NCI-H446 (cell line): ENCODE measurements around the gene MYPN.
"Not testable (repeated sequence)": the region's sequence is repeated elsewhere in the genome, so short reads cannot be mapped to it uniquely, and the experiment has no call there.

Source experiments
- DNase-seq, 2 experiments: peaks; one replicate each; lab custom pipeline; 2025; lab: John Stamatoyannopoulos, UW

The MYPN gene

DNA sequence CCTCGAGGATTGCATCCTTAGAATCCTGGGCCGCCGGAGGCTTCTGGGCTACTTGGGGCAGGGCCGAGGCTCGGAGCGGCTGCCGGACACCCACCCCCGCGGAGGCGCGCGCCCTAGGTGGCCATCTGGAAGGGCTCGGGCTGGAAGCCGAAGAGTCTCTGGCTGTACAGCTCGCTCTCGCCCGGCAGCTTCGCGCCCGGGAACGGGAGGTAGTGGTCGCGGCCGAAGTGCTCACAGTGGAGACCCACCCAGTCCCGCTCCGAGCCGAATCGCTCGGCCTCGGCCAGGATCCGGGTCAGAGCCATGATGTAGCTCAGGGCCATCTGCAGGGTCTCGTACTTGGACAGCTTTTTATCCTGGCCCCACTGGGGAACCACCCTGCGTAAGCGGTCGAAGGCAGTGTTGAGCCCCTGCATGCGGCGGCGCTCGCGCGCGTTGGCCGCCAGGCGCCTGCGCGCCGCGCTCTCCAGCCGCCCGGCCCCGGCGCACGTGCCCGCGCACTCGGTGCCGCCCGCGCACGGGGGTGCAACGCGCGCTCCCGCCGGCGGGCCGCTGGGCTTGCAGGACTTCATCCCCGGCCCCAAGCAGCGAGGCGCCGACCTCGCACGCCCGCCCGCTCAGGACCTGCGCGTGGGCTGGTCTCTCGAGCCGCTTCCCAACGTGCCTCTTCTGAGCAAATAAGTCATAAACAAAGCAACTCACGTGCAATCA, 122.0 kb downstream of the MYPN start:
- peak; percentile 29 to 62 for DNase-seq

DNA sequence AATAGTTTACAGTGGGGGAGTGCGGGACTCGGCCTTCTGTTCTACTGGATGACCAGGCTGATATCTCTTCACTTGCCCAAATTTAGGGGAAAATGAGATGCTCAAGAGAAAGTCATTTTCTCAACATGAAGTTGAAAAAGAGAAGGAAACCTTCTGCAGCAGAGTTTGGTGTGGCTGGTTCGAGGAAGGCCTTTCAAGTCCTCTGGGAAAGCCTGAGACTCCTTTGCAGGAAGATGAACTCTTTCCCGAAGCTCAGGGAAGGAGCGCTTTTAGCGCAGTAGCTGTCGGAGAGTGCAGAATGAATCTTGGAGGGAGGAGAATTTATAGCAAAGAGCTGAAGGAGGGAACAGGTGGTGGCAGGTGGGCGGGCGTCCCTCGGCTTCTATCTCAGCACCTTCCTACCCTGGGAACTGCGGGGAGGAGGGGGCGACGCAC, 122.5 kb downstream of the MYPN start, which contains the start of gene ATOH7:
Gene ATOH7 (minus strand): TSS at position 297 of the 435 bp plus-strand sequence. CDS start 436 bp downstream, outside the sequence.
- no peak for DNase-seq

DNA sequence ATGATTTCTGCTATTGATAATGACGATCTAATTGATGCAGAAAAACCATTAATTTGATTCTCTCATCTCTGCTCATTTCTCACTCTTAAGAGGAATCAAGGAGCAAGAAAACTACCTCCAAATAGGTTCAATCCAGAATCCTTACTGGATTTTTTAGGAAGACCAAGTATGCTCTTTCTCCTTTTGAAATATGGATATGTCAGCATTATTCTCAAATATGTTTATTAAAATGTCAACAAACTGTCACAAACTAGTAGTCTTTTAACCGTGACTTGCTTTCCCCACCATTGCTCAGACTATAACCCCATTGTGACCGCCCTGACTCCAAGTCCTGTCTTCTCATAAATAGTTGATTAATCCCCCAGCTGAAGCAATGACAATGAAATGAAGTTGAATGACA, 123.8 kb downstream of the MYPN start:
- DNase-seq = no peak

DNA sequence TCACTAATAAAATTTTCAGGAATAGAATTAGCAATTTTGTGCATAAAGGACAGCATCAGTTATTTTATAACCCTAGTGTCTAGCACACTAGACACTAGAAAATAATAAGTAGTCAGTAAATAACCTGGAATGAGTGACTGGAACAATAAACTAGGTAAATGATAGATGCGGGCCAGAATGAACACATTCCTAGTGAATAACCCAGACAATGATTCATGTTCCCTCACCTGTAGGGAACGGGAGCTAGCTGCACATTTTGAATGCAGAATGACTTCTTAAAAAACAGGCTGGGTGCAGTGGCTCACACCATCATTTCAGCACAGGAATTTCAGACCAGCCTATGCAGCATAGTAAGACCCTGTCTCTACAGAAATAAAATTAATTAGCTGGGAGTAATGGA, 125.8 kb downstream of the MYPN start:
- no peak for DNase-seq

DNA sequence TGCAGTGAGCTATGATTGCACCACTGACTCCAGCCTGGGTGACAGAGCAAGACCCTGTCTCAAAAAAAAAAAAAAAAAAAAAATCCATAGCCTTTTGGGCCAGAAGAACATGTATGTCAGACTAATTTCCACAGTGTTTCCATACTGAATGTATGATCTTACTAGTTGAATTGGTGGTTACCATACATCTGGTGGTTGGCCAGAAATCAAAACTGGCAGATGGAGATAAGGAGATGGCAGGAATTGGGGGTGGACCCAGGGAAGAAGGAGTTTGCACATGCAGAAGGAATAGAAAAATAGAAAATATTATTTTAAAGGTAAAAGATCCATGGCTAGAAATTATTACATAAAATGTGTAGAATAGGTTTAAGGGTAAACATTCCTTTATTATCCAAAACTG, 126.3 kb downstream of the MYPN start:
- DNase-seq = peak in 1 of 2 experiments; percentile 7

DNA sequence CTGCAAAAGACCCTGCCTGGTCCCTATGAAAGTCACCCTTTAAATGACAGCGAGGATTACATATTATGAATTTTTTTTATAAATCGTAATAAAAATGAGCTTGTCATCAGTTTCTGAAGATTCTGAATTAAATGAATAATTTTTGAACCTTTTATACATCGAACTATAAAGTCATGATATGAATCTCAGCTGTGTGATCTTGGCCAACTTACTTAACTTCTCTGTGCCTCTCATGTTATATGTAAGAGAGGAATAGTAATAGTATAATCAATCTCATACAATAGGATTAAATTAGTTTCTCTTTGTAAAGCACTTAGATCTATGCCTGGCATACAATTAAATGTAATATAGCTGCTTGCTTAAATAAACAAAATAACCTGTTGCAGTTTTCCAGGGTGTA, 127.9 kb downstream of the MYPN start:
- no peak for DNase-seq

DNA sequence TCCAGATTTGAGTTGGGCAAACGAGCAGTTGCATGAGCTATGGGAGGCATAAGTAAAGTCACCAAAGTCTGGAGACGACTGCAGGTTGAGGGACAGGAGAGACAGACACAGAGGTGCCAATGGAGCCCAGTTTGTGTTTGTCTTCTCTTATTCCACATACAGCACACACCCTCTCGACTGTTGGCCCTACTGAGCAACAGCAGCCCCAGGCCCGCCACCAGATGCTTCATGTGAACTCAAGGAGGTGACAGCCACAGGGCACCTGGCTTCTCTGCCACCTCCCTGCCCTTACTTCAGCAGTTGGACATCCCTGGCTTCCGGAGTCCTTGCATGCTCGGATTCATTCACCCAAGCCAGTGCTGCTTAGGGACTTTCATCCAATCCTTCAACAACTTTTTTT, 129.1 kb downstream of the MYPN start:
- DNase-seq = no peak

DNA sequence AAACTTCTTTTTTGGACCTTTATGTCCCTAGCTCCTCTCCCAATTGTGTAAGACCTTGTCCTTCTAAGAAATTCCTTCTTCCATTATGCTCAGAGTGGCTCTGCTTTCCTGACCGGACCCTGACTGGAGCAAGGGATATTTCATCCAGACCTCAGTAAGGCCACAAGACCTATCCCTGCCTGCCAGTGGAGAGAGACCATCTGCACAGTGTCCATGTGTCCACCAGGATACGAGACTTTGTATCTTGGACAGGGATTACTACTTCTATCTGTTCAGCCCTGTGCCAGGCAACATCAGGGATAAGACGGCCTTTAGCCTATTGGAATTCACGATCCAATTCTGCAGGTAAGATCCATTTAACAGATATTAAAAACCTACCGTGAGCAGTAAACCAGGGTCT, 129.8 kb downstream of the MYPN start:
- DNase-seq = no peak

DNA sequence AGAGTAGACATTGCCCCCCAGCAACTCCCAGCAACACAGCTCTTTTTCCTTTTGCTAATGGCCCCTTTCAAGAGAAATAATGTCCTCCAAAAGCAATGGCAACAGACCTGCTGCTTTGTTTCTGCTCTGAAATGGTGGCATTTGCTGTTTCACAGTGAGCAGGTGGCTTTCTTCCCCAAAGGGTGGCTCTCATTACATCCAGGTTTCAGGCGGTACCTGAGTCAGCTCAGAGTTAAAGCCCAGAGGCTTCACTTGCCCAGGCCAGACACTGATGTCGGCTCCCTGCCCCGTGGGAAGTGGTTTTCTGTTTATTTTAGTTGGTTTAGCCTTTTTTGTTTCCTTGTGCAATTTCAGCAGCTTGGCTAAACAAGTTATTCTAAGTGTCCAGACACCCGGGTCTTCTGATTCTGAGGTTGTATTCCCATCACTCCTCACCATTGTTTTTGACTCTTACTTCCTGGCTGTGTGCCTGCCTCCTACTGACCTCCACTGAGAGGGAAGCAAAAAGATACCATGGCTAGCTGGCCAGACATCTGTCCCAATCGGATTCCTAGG, 130.4 kb downstream of the MYPN start:
- DNase-seq = no peak

DNA sequence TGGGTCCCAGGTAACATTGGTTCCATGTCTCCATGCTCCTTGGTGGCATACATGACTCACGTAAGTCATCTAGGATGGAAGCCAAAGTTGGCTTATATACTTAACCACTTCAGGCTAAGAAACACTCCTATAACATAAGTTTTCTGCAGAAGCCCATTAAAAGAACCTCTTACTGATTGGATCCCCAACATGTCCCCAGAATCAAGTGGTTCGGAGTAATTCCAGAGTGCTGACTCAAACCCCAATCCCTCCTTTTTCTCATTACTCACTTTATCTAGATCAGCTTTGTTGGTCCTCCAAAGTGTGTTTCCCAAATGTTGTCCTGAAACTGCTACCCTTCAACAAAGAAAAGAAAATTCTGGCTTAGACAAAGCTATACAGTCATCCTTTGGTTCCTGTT, 132.8 kb downstream of the MYPN start:
- no peak for DNase-seq

DNA sequence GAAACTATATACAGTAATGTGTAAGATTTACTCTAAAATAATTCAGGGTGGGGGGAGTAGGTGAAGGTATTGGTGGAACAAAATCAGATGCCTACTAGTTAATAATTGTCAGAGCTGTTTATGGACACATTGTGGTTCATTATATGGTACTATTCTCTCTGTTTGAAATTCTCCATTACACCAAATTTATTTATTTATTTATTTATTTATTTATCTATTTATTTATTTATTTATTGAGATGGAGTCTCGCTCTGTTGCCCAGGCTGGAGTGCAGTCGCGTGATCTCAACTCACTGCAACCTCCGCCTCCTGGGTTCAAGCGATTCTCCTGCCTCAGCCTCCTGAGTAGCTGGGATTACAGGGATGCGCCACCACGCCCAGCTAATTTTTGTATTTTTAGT, 137.1 kb downstream of the MYPN start:
- DNase-seq = not testable (repeated sequence)

DNA sequence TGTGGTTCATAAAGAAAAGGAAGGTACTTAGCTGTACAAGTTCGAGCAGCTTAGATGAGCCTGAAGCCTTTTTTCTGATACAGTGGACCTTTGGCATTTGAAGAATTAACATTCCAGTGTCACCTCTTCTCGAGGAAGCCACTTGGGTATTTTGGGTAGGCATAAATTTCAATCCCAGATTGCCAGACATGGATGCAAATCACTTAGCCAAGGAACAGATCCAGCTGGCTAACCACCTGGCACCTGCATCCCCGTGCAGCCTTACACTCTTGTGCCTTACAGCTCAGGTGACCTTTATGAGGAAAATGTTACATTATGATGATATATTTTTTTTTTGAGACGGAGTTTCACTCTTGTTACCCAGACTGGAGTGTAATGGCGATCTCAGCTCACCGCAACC, 138.6 kb downstream of the MYPN start:
- DNase-seq = no peak

DNA sequence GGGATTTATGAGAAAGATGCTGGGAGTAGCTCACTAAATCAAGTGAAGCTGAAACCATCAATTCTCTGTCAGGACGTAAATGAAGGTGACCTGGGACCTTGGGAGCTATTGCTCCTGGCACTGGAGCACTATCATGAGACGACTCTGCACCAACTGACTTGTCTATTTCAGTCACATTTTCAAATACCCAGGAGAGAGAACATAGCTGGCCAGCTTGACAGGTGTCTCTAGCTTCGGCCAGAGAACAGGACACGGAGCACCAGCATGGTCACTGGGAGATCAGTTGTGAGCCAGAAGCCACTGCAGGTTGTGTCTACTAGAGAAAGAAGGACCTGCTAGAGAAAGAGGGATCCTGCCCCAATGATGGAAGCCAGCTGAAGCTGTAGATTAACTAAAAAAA, 140.0 kb downstream of the MYPN start:
- no peak for DNase-seq

DNA sequence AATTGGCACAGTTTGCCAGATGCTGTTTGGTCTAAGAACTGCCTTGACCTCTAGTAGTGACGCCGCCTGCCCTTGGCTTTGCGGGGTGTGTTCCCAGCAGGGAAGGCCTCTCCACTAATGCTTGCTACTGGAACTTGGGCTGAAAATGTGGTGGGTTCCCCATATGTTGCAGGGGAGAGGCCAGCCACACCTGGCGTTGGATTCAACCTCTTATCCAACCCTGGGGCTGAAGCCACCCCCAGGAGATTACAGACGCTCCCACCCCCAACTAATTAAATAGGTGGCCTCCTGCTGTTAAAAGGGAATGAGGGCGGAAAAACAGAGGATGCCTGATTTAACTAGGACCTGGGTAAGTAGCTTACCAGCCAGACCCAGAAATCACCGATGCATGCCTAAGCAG, 141.9 kb downstream of the MYPN start:
- DNase-seq = no peak

DNA sequence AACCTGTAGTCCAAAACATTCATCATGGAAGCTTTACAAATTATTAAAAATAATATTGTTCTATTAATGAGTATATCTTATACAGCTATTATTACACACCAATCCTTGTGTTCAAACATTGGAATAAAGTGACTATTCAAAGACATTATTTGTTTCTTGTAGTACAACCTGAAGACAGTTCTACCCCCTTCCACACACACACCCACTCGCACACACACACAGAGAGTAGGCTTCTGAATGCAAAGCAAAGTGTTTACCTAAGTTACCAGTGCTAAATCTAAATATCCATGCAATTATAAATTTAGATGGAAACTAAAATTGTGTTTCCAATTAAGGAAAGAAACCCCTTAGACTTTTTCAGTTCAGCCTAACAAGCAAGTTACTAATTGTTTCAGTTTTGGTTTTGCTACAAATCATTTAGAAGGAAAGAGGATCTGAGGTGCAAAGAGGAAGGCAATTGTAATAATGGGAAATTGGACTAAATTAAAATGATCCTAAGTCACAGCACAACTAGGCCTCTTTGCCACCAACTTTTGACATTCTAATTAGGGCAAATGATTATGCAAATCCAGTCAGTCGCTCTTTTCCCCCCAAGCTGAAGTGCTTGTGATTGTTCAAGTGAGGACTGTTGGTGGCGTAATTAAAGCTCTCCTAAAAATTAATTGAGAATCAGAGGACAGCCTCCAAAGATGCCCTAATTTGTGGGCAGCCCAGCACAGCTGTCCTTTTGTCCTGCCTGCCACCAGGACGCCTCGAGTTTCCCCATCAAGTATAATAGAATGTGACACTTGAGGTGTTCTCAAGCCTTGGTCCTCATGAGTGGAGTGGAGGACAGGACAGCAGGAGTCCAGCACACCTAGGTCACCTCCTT, 142.6 kb downstream of the MYPN start:
- no peak for DNase-seq

DNA sequence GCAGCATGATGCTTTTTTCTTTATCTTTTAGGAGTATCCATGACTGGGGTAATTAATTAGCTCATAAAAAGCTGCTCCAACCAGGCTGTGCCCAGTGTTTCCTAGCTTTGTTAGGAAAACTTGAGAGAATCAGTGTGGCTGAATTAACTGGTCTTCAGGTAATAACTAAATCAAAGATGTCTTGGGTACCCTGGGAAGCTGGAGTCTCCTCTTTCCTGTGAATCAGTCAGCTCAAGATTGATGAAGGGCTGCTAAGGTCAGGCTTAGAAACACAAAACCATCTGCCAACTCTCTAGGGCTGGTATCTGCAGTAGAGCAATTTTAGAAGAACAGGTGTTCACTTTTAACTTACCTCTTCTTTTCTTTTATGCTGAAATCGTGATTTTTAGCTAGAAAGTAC, 144.1 kb downstream of the MYPN start:
- no peak for DNase-seq

DNA sequence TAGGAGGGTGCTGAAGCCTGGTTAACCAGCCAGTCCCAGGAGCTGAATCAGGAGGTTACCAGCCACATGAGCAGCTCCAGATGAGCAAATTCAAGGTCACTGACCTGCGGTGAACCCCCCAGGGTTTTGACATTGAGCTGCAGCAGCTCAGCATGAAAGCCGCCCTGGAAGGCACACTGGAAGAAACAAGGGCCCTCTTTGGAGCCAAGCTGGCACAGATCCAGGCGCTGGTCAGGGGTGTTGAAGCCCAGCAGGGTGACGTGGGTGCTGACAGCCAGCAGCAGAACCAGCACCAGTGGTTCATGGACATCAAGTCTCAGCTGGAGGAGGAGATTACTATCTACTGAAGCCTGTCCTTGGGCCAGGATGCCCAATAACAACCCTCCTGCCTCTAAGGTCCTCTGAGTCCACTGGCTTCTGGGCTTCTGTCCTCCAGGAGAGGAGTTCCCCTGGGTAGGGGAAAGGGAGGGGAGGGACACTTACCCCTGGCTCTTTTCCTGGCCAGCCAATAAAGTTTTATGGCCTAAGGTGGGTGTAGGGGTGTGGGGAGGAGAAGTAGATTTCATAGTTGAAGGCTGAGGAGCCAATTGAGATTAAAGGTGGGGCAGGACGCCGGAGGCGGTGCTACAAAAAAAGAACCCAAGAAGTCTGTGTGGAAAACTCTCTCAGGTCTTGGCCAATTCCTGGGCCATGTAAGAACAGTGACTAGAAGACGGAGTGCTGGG, 152.0 kb downstream of the MYPN start:
- no peak for DNase-seq
